D341Med (cell line): Measurements from ENCODE around the gene ESRRB.

Experiments
- DNase-seq: peaks from one replicate; pipeline ENCODE4 v3.0.0; 2012; ENCODE audit warnings: low spot score

The ESRRB gene

GRCh38 chr14:76450476-76450875, 74.5 kb downstream of the ESRRB start:
- no peak for DNase-seq

GRCh38 chr14:76456200-76456599, 80.3 kb downstream of the ESRRB start:
- peak; percentile 59 for DNase-seq

- DNase-seq: no peak
Observed at GRCh38 chr14:76456891-76457586, 81.1 kb downstream of the ESRRB start.

- DNase-seq: no peak
Observed at GRCh38 chr14:76457841-76458240, 81.9 kb downstream of the ESRRB start.

GRCh38 chr14:76461886-76462285, 85.9 kb downstream of the ESRRB start:
- no peak for DNase-seq

- DNase-seq: no peak
Observed at GRCh38 chr14:76462330-76462729, 86.4 kb downstream of the ESRRB start.

- DNase-seq: no peak
Observed at GRCh38 chr14:76463105-76463504, 87.2 kb downstream of the ESRRB start.

GRCh38 chr14:76464856-76465255, 88.9 kb downstream of the ESRRB start:
- DNase-seq: no peak

GRCh38 chr14:76465664-76466063, 89.7 kb downstream of the ESRRB start:
- no peak for DNase-seq

GRCh38 chr14:76467711-76468155, 91.8 kb downstream of the ESRRB start:
- no peak for DNase-seq

- no peak for DNase-seq
Observed at GRCh38 chr14:76472199-76472723, 96.3 kb downstream of the ESRRB start.

- no peak for DNase-seq
Observed at GRCh38 chr14:76473481-76474263, 97.7 kb downstream of the ESRRB start.

- DNase-seq: no peak
Observed at GRCh38 chr14:76480426-76480825, 104.5 kb downstream of the ESRRB start.

GRCh38 chr14:76484355-76484754, 108.4 kb downstream of the ESRRB start:
- no peak for DNase-seq

- DNase-seq: peak; percentile 85
Observed at GRCh38 chr14:76486251-76486743, 110.4 kb downstream of the ESRRB start.

- DNase-seq: no peak
Observed at GRCh38 chr14:76488551-76488950, 112.6 kb downstream of the ESRRB start.

GRCh38 chr14:76489667-76490066, 113.7 kb downstream of the ESRRB start:
- DNase-seq: no peak

GRCh38 chr14:76490111-76490510, 114.2 kb downstream of the ESRRB start:
- no peak for DNase-seq

GRCh38 chr14:76490735-76491134, 114.8 kb downstream of the ESRRB start:
- DNase-seq: no peak

- no peak for DNase-seq
Observed at GRCh38 chr14:76491172-76491930, 115.4 kb downstream of the ESRRB start.

GRCh38 chr14:76495983-76496382, 120.0 kb downstream of the ESRRB start:
- DNase-seq: no peak

- DNase-seq: no peak
Observed at GRCh38 chr14:76496595-76496994, 120.7 kb downstream of the ESRRB start.
